ENCODE results near the gene KIF1A. TPM values are rescaled to one million over a fixed set of nuclear protein-coding genes. Genes with fewer than 3 reads are reported as not detected.

KIF1A gene
- 0.15 TPM for polyA plus RNA-seq (2013, experiment 1 of 2; ENCODE audit: insufficient read length)
- polyA plus RNA-seq (2013, experiment 2 of 2; ENCODE audit: insufficient read length): 0.21 TPM

GRCh38 chr2:240819858-240820606 lies at the start of gene KIF1A:
Gene KIF1A (minus strand): TSS chr2:240820219. CDS start chr2:240797752, 22,467 bp downstream.
- DNase-seq: no peak

GRCh38 chr2:240869109-240869955 lies 49.3 kb upstream of the KIF1A start:
- no peak for DNase-seq

GRCh38 chr2:240868286-240869108 lies 48.5 kb upstream of the KIF1A start, which contains the start of gene AGXT:
Gene AGXT (plus strand): TSS chr2:240868824. CDS start chr2:240868866, 42 bp downstream.
- no peak for DNase-seq

- DNase-seq: no peak
Observed at GRCh38 chr2:240865391-240865790, 45.4 kb upstream of the KIF1A start.

- no peak for DNase-seq
Observed at GRCh38 chr2:240864475-240864874, 44.5 kb upstream of the KIF1A start.

- no peak for DNase-seq
Observed at GRCh38 chr2:240861547-240861946, 41.5 kb upstream of the KIF1A start.

GRCh38 chr2:240858871-240859270 lies 38.9 kb upstream of the KIF1A start:
- DNase-seq: no peak

GRCh38 chr2:240858321-240858720 lies 38.3 kb upstream of the KIF1A start:
- no peak for DNase-seq

GRCh38 chr2:240857039-240858008 lies 37.3 kb upstream of the KIF1A start:
- DNase-seq: no peak

GRCh38 chr2:240856151-240856980 lies 36.3 kb upstream of the KIF1A start:
- no peak for DNase-seq

- DNase-seq: no peak
Observed at GRCh38 chr2:240855670-240856069, 35.7 kb upstream of the KIF1A start.

- DNase-seq: no peak
Observed at GRCh38 chr2:240852671-240853314, 32.8 kb upstream of the KIF1A start.

- DNase-seq: peak; percentile 63
Observed at GRCh38 chr2:240851078-240851991, 31.3 kb upstream of the KIF1A start.

GRCh38 chr2:240850756-240851077 lies 30.7 kb upstream of the KIF1A start:
- DNase-seq: no peak

GRCh38 chr2:240850026-240850425 lies 30.0 kb upstream of the KIF1A start:
- DNase-seq: no peak

- DNase-seq: no peak
Observed at GRCh38 chr2:240848900-240849680, 29.1 kb upstream of the KIF1A start.

- no peak for DNase-seq
Observed at GRCh38 chr2:240847817-240848216, 27.8 kb upstream of the KIF1A start.

Data from fibroblast of skin of abdomen (primary cell).